ENCODE results near the gene CHD6.

CHD6 gene

GRCh38 chr20:41510224-41510623, 108.0 kb downstream of the CHD6 start:
- no peaks in the 10 kb centered on the region for H3K27me3 ChIP-seq
- peaks cover 0 to 6% of the 10 kb centered on the region in 2 experiments for H3K4me1 ChIP-seq (ENCODE audit: control insufficient read depth in 1 of 2, insufficient read depth in 1 of 2, low read depth in 1 of 2, low read length in 1 of 2)
- H3K27ac ChIP-seq = no peak overlapping the region
- peaks cover 8% of the 10 kb centered on the region for H3K36me3 ChIP-seq
- H3K9me3 ChIP-seq = no peaks in the 10 kb centered on the region
- TF ChIP-seq CTCF (IDR thresholded peaks at IDR 0.05) = no peak
- H3K4me3 ChIP-seq (ENCODE audit: low read depth in 1 of 2, low read length in 1 of 2) = no peak overlapping the region

- no peaks in the 10 kb centered on the region for H3K27me3 ChIP-seq
- TF ChIP-seq CTCF (IDR thresholded peaks at IDR 0.05) = no peak
- no peaks in the 10 kb centered on the region for H3K9me3 ChIP-seq
- H3K36me3 ChIP-seq = peaks cover 8% of the 10 kb centered on the region
- H3K4me3 ChIP-seq (ENCODE audit: low read depth in 1 of 2, low read length in 1 of 2) = no peak overlapping the region
- peaks cover 0 to 6% of the 10 kb centered on the region in 2 experiments for H3K4me1 ChIP-seq (ENCODE audit: control insufficient read depth in 1 of 2, insufficient read depth in 1 of 2, low read depth in 1 of 2, low read length in 1 of 2)
- no peak overlapping the region for H3K27ac ChIP-seq
Measured at GRCh38 chr20:41509316-41510200, 108.6 kb downstream of the CHD6 start.

GRCh38 chr20:41508335-41508734, 109.8 kb downstream of the CHD6 start:
- H3K36me3 ChIP-seq = peaks cover 8% of the 10 kb centered on the region

GRCh38 chr20:41507851-41508250, 110.3 kb downstream of the CHD6 start:
- H3K4me3 ChIP-seq (ENCODE audit: low read depth in 1 of 2, low read length in 1 of 2) = no peak overlapping the region
- no peak overlapping the region for H3K27ac ChIP-seq
- H3K9me3 ChIP-seq = no peaks in the 10 kb centered on the region
- no peak for TF ChIP-seq CTCF (IDR thresholded peaks at IDR 0.05)
- peaks cover 8% of the 10 kb centered on the region for H3K36me3 ChIP-seq
- no peaks in the 10 kb centered on the region for H3K27me3 ChIP-seq
- peaks cover 0 to 6% of the 10 kb centered on the region in 2 experiments for H3K4me1 ChIP-seq (ENCODE audit: control insufficient read depth in 1 of 2, insufficient read depth in 1 of 2, low read depth in 1 of 2, low read length in 1 of 2)

More at GRCh38 chr20:41508335-41508734, 109.8 kb downstream of the CHD6 start:
- no peak overlapping the region for H3K27ac ChIP-seq
- peaks cover 0 to 6% of the 10 kb centered on the region in 2 experiments for H3K4me1 ChIP-seq (ENCODE audit: control insufficient read depth in 1 of 2, insufficient read depth in 1 of 2, low read depth in 1 of 2, low read length in 1 of 2)
- no peaks in the 10 kb centered on the region for H3K27me3 ChIP-seq
- H3K4me3 ChIP-seq (ENCODE audit: low read depth in 1 of 2, low read length in 1 of 2) = no peak overlapping the region
- H3K9me3 ChIP-seq = no peaks in the 10 kb centered on the region
- TF ChIP-seq CTCF (IDR thresholded peaks at IDR 0.05) = no peak

GRCh38 chr20:41507436-41507835, 110.7 kb downstream of the CHD6 start:
- no peak overlapping the region for H3K4me3 ChIP-seq (ENCODE audit: low read depth in 1 of 2, low read length in 1 of 2)
- no peaks in the 10 kb centered on the region for H3K9me3 ChIP-seq
- H3K27ac ChIP-seq = no peak overlapping the region
- no peaks in the 10 kb centered on the region for H3K27me3 ChIP-seq
- peaks cover 0 to 6% of the 10 kb centered on the region in 2 experiments for H3K4me1 ChIP-seq (ENCODE audit: control insufficient read depth in 1 of 2, insufficient read depth in 1 of 2, low read depth in 1 of 2, low read length in 1 of 2)
- peaks cover 5% of the 10 kb centered on the region for H3K36me3 ChIP-seq
- TF ChIP-seq CTCF (IDR thresholded peaks at IDR 0.05) = no peak

Data from neutrophil (primary cell).